22Rv1 (cell line): ENCODE measurements around the gene YY1AP1.
"Not testable (repeated sequence)": the region's sequence is repeated elsewhere in the genome, so short reads cannot be mapped to it uniquely, and the experiment has no call there.

Experiments used
- H3K27ac ChIP-seq: fragments of 450-650 bp; 2 replicates; pipeline ENCODE4 v1.5.1; 2017
- ZFX ChIP-seq: fragments of 450-650 bp; IDR thresholded peaks from 2 replicates; pipeline ENCODE4 v1.6.1; 2017; ENCODE audit warnings: antibody characterized with exemption, borderline replicate concordance
- TF ChIP-seq, protein P1 (sequence below): fragments of 450-650 bp; IDR thresholded peaks from 2 replicates; pipeline ENCODE4 v1.5.1; 2017; ENCODE audit warnings: mild to moderate bottlenecking

The YY1AP1 gene, protein sequence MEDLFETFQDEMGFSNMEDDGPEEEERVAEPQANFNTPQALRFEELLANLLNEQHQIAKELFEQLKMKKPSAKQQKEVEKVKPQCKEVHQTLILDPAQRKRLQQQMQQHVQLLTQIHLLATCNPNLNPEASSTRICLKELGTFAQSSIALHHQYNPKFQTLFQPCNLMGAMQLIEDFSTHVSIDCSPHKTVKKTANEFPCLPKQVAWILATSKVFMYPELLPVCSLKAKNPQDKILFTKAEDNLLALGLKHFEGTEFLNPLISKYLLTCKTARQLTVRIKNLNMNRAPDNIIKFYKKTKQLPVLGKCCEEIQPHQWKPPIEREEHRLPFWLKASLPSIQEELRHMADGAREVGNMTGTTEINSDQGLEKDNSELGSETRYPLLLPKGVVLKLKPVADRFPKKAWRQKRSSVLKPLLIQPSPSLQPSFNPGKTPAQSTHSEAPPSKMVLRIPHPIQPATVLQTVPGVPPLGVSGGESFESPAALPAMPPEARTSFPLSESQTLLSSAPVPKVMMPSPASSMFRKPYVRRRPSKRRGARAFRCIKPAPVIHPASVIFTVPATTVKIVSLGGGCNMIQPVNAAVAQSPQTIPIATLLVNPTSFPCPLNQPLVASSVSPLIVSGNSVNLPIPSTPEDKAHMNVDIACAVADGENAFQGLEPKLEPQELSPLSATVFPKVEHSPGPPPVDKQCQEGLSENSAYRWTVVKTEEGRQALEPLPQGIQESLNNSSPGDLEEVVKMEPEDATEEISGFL

GRCh38 chr1:155688324-155689080 lies at the start of gene YY1AP1:
Gene YY1AP1, minus strand, starts transcription at chr1:155688774. Its CDS starts 8,338 bp downstream, at chr1:155680436.
- H3K27ac ChIP-seq: peak within 1 kb of the TSS; percentile 84
- TF ChIP-seq ZFX: no peak
- TF ChIP-seq, protein P1, sequence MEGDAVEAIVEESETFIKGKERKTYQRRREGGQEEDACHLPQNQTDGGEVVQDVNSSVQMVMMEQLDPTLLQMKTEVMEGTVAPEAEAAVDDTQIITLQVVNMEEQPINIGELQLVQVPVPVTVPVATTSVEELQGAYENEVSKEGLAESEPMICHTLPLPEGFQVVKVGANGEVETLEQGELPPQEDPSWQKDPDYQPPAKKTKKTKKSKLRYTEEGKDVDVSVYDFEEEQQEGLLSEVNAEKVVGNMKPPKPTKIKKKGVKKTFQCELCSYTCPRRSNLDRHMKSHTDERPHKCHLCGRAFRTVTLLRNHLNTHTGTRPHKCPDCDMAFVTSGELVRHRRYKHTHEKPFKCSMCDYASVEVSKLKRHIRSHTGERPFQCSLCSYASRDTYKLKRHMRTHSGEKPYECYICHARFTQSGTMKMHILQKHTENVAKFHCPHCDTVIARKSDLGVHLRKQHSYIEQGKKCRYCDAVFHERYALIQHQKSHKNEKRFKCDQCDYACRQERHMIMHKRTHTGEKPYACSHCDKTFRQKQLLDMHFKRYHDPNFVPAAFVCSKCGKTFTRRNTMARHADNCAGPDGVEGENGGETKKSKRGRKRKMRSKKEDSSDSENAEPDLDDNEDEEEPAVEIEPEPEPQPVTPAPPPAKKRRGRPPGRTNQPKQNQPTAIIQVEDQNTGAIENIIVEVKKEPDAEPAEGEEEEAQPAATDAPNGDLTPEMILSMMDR: no peak

DNA sequence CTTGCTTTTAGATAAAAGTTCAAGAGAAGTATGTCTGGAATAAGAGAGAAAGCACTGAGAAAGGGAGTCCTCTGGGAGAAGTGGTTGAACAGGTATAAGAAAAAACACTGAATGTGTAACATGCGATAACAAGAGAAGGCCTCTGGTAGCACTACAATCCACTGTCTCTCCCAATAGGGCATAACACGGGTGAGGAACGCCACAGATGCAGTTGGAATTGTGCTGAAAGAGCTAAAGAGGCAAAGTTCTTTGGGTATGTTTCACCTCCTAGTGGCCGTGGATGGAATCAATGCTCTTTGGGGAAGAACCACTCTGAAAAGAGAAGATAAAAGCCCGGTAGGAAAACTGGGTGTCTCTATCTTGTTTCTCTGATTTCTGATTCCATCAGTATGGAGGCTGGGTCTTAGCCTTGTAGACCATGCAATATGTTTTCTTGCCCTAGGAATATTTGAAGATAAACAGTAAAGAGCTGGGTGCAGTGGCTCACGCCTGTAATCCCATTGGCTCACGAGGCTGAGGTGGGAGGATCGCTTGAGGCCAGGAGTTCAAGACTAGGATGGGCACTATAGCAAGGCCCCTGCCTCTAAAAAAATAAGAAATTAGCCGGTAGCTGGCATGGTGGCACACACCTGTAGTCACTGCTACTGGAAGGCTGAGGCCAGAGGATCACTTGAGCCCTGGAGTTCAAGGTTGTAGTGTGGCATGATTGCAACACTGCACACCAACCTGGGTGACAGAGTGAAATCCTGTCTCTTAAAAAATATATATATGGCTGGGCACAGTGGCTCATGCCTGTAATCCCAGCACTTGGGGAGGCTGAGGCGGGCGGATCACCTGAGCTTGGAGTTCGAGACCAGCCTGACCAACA lies 40.7 kb upstream of the YY1AP1 start:
- peak overlapping the region; percentile 1; the same call in 1 of the 2 replicates for H3K27ac ChIP-seq
- no peak for TF ChIP-seq ZFX
- TF ChIP-seq, protein P1: peak; percentile 86

DNA sequence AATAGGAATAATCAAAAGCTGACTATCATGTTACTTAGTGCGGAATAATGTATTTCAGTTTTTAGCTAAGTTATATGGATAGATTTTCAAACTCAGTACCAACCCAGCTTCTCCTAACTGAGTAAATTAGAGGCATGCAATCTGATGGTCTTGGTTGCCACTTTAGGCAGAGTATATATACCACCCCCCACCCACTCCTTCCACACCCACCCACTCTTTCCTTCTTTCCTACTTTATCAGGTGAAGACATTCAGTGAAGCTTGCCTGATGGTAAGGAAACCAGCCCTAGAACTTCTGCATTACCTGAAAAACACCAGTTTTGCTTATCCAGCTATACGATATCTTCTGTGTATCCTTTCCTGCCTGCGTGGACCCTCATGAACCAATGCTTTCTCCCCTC lies 36.6 kb upstream of the YY1AP1 start:
- H3K27ac ChIP-seq: no peak overlapping the region
- TF ChIP-seq ZFX: no peak
- TF ChIP-seq, protein P1: no peak

- no peak for TF ChIP-seq ZFX
- TF ChIP-seq, protein P1: no peak
- H3K27ac ChIP-seq: no peak overlapping the region
These were observed 31.1 kb upstream of the YY1AP1 start for GRCh38 chr1:155719703-155720102.

- not testable (repeated sequence) for H3K27ac ChIP-seq
These were observed 30.0 kb upstream of the YY1AP1 start for GRCh38 chr1:155718524-155719115.

DNA sequence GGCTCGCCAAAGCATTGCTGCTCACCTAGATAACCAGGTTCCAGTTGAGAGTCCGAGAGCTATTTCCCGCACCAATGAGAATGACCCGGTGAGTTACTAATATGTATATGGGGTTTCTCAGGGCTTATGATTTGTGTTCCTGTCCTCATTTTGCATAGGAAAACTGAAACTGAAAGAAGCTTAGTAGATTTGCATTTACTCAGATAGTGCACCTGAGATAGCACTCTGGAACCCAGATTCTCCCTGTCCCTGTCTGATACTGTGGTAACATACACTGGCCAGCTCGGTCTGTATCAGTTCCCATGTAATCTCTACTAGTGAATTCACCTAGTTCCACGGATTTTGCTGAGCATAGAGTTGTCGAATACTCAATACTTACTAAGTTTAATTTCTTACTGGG lies 28.5 kb upstream of the YY1AP1 start:
- H3K27ac ChIP-seq: no peak overlapping the region
- TF ChIP-seq, protein P1: no peak
- no peak for TF ChIP-seq ZFX

DNA sequence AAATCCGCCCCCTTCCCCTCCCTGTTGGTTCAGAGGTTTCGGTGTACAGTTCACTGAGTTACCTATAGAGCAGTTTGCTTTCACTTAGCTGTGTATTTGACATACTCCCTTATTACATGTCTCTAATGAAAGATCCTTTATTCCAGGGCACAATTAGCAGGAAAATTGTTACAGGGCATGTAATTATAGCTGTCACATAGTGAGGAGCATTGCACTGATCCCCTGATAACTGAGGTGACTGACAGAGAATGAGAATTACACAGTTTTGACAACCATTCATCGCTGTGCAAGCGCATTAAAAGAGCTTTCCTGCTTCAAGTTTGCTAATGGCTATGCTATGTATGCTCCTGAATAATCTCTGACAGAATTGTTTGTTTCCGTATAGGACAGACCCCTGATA lies 27.2 kb upstream of the YY1AP1 start:
- no peak for TF ChIP-seq ZFX
- TF ChIP-seq, protein P1: no peak

GRCh38 chr1:155715056-155715455 lies 26.5 kb upstream of the YY1AP1 start:
- H3K27ac ChIP-seq: not testable (repeated sequence)

More for the DNA sequence above, 27.2 kb upstream of the YY1AP1 start:
- no peak overlapping the region for H3K27ac ChIP-seq
